Endometrial microvascular endothelial cells (primary cell): Measurements from ENCODE around the gene MUC5AC. TPM values are rescaled to one million over a fixed set of nuclear protein-coding genes. Genes with fewer than 3 reads are reported as not detected.
"Not testable (repeated sequence)": the region's sequence is repeated elsewhere in the genome, so short reads cannot be mapped to it uniquely, and the experiment has no call there.

Experiments
- in situ Hi-C: cut with HindIII; loops from 2 replicates; pipeline ENCODE4 v1.10.0; 2017; ENCODE audit warnings: low sequenced_read_pairs, low pct_unique_long_range_greater_than_20kb; ENCODE audit errors: inconsistent ontology term
- total RNA-seq: library from RNA; depleted of rRNA; stranded (reverse); fragments of >200 nt; gene quantifications from one replicate; pipeline ENCODE4 v1.2.3, GENCODE V29; 2015; ENCODE audit errors: inconsistent ontology term

MUC5AC gene
- total RNA-seq, 1 donor from 2014 or later = not detected

GRCh38 chr11:1157341-1157644, 460 bp upstream of the MUC5AC start:
- in situ Hi-C loops = no loop called here

DNA sequence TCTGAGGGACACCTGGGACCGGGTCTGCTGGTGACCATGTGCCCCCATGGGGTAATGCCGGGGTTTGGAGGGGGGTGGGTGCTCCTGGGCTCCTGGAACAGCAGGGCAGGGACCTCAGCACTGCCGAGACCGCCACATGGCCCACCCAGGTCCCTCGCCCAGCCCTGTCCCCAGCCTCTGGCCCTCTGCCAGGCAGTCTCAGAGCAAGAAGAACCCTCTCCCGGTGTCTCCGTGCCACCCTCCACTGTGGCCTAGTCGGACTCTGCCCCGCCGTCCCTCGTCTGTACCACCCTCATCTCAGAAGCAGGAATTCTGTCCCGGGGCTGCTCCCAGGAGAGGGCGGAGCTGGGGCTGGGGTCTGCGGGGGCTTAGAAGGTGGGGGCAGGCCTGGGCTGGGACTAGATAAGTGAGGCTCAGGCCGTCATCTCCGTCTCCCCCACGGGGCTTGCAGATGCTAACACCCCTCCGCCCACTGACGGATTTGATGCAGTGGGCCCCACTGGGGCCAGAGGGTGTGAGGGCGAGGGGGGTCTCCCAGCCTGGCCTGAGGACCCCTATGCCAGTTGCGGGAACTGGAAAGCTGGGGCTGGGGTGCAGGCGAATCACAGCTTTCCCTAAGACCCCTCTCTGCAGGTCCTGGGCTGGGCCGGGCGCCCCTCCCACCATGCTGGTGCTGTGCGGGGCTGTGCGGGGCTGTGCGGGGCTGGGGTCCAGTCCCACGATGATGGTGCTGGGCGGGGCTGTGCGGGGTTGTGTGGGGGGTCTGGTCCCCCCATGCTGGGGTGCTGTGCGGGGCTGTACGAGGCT, 1.1 kb downstream of the MUC5AC start:
- in situ Hi-C loops = no loop called here

DNA sequence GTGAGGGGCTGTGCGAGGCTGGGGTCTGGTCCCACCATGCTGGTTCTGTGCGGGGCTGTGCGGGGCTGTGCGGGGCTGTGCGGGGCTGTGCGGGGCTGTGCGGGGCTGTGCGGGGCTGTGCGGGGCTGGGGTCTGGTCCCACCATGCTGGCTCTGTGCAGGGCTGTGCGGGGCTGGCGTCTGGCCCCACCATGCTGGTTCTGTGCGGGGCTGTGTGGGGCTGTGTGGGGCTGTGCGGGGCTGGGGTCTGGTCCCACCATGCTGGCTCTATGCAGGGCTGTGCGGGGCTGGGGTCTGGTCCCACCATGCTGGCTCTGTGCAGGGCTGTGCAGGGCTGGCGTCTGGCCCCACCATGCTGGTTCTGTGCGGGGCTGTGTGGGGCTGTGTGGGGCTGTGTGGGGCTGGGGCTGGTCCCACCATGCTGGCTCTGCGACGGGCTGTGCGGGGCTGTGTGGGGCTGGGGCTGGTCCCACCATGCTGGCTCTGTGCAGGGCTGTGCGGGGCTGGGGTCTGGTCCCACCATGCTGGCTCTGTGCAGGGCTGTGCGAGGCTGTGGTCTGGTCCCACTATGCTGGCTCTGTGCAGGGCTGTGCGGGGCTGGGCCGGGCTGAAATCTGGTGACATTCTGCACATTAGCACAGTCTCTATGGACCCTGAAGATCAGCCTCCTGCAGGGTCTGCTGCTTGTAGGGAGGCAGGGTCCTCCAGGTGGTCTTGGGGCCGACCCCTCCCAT, 1.9 kb downstream of the MUC5AC start:
- in situ Hi-C loops = not testable (repeated sequence)

- in situ Hi-C loops = no loop called here
Measured at GRCh38 chr11:1160231-1161101, 2.7 kb downstream of the MUC5AC start.

DNA sequence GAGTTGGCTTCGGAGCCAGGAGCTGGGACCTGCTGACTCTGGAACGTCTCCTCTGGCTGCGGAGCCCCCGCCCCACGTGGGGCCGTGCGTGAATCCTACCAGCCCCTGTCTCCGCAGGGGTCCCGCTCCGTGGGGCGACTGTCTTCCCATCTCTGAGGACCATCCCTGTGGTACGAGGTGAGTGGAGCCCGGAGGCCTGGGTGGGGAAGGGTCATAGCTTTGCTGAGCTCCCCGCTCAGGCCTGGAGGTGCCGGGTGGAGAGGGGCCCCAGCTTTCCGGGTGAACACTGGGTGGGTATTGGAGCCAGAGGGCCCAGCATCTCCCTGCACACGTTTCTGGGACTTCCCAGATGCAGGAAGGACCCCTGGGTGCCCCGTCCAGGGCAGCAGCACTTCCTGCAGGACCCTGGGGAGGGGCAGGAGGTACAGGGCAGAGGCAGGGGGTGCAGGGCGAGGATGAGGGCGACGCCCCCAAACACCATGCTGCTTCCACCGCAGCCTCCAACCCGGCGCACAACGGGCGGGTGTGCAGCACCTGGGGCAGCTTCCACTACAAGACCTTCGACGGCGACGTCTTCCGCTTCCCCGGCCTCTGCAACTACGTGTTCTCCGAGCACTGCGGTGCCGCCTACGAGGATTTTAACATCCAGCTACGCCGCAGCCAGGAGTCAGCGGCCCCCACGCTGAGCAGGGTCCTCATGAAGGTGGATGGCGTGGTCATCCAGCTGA, 3.8 kb downstream of the MUC5AC start:
- in situ Hi-C loops = no loop called here

GRCh38 chr11:1162138-1162475, 4.4 kb downstream of the MUC5AC start:
- in situ Hi-C loops = no loop called here

GRCh38 chr11:1162491-1163311, 4.9 kb downstream of the MUC5AC start:
- in situ Hi-C loops = no loop called here

GRCh38 chr11:1163321-1163910, 5.7 kb downstream of the MUC5AC start:
- in situ Hi-C loops = no loop called here

- in situ Hi-C loops = no loop called here
Measured at GRCh38 chr11:1163911-1164735, 6.4 kb downstream of the MUC5AC start.

- in situ Hi-C loops = not testable (repeated sequence)
Measured at GRCh38 chr11:1164779-1165255, 7.1 kb downstream of the MUC5AC start.

- in situ Hi-C loops = no loop called here
Measured at GRCh38 chr11:1165256-1166041, 7.7 kb downstream of the MUC5AC start.

- in situ Hi-C loops = no loop called here
Measured at GRCh38 chr11:1167256-1167655, 9.5 kb downstream of the MUC5AC start.

DNA sequence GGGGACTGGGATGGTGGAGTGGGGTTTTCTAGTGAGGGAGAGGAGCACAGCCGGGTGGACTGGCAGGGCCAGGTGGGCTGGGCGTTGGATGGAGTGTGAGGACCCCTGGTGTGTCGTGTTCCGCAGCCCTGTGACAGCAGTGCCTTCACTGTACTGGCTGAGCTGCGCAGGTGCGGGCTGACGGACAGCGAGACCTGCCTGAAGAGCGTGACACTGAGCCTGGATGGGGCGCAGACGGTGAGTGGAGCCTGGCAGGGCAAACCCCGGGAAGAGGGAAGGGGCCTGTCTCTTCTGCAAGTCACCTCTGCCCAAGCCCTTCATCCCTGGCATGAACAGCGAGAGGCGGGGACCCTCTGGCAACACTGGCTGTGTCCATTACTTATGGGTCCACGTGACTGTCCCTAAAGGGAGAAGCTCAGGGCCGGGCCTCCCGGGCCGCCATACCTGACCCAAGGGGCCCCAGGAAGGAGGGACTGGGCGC, 10.0 kb downstream of the MUC5AC start:
- in situ Hi-C loops = no loop called here

DNA sequence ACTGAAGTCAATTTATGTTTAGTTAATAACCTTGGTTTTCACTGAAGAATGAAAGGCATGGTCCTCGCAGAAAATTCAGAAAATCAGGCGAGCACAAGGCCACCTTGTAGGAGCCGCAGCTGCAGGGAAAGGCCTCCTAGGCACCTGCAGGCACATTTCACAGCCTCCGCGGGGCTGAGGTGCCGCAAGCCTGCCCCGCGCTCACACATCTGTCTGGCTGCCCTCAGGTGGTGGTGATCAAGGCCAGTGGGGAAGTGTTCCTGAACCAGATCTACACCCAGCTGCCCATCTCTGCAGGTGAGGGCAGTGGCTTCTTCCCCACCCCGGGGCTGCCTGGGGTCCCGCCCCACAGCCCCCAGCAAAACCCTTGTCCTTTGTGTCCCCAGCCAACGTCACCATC, 10.5 kb downstream of the MUC5AC start:
- in situ Hi-C loops = no loop called here

DNA sequence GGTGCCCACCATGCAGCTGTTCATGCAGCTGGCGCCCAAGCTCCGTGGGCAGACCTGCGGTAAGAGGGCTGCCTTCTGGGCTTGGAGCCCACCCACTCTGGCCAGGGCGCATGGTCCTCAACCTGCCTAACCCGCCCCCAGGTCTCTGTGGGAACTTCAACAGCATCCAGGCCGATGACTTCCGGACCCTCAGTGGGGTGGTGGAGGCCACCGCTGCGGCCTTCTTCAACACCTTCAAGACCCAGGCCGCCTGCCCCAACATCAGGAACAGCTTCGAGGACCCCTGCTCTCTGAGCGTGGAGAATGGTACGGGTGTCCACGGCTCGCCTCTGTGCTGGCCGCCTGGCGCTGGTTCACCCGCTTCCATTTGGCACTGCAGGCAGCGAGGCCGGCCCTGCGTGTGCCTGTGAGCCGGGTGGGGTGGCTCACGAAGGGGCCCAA, 11.0 kb downstream of the MUC5AC start:
- in situ Hi-C loops = no loop called here
